HFF-Myc (cell line): ENCODE results near the gene HHIPL1.

ENCODE experiments used
- DNase-seq: peaks from one replicate; pipeline ENCODE4 v3.0.0-alpha.2; 2011; ENCODE audit warnings: low read depth; ENCODE audit errors: extremely low read depth
- H3K4me3 ChIP-seq: replicated peaks from 2 replicates; pipeline ENCODE4 v1.5.1; 2011; ENCODE audit warnings: low read depth, mild to moderate bottlenecking, control low read depth, low read length
- CTCF ChIP-seq: IDR thresholded peaks from 2 replicates; pipeline ENCODE4 v1.5.1; 2012; ENCODE audit warnings: mild to moderate bottlenecking, low read depth, low read length, control low read depth; ENCODE audit errors: missing control alignments

Gene HHIPL1

GRCh38 chr14:99619835-99620834 lies 24.8 kb upstream of the HHIPL1 start:
- TF ChIP-seq CTCF = no peak
- H3K4me3 ChIP-seq = no peak overlapping the region
- DNase-seq = no peak

- no peak for DNase-seq
- no peak for TF ChIP-seq CTCF
- H3K4me3 ChIP-seq = no peak overlapping the region
Measured at GRCh38 chr14:99621948-99622347, 23.0 kb upstream of the HHIPL1 start.

- no peak for DNase-seq
- TF ChIP-seq CTCF = no peak
- H3K4me3 ChIP-seq = no peak overlapping the region
Measured at GRCh38 chr14:99624024-99624423, 20.9 kb upstream of the HHIPL1 start.

- no peak for TF ChIP-seq CTCF
- DNase-seq = no peak
- H3K4me3 ChIP-seq = no peak overlapping the region
Measured at GRCh38 chr14:99624971-99625370, 20.0 kb upstream of the HHIPL1 start.

- DNase-seq = no peak
- H3K4me3 ChIP-seq = no peak overlapping the region
- TF ChIP-seq CTCF = no peak
Measured at GRCh38 chr14:99625476-99625875, 19.5 kb upstream of the HHIPL1 start.

GRCh38 chr14:99626041-99626648 lies 18.8 kb upstream of the HHIPL1 start:
- H3K4me3 ChIP-seq = no peak overlapping the region
- no peak for TF ChIP-seq CTCF
- no peak for DNase-seq
